K562 (cell line): ENCODE results near the gene ACTN2. TPM values are rescaled to one million over a fixed set of nuclear protein-coding genes. Genes with fewer than 3 reads are reported as not detected.

Experiments used
- CBFB ChIP-seq: sonication (generic); formaldehyde crosslinking; IDR thresholded peaks from 2 replicates; pipeline ENCODE4 v1.4.0; 2020; ENCODE audit warnings: mild to moderate bottlenecking, missing genetic modification reagents
- CREBBP ChIP-seq: IDR thresholded peaks from one replicate; pipeline ENCODE4 v1.6.1; 2012; ENCODE audit warnings: low read depth, mild to moderate bottlenecking, control low read depth, inconsistent platforms, low read length
- CTBP1 ChIP-seq: fragments of 450-650 bp; IDR thresholded peaks from 2 replicates; pipeline ENCODE4 v1.6.1; 2016; ENCODE audit warnings: borderline replicate concordance
- ETS2 ChIP-seq: IDR thresholded peaks from 2 replicates; pipeline ENCODE4 v1.6.1; 2016; ENCODE audit warnings: borderline replicate concordance, missing genetic modification characterization, mild to moderate bottlenecking, moderate library complexity, missing compliant biosample characterization; ENCODE audit not compliant: poor library complexity, severe bottlenecking
- FOXA1 ChIP-seq: fragments of 450-650 bp; IDR thresholded peaks from 2 replicates; pipeline ENCODE4 v1.6.1; 2016; ENCODE audit warnings: mild to moderate bottlenecking, borderline replicate concordance
- FOXK1 ChIP-seq: sonication (generic); formaldehyde crosslinking; IDR thresholded peaks from 2 replicates; pipeline ENCODE4 v1.8.0; 2022; ENCODE audit warnings: missing genetic modification reagents, mild to moderate bottlenecking, borderline replicate concordance
- HDAC1 ChIP-seq, 2 experiments: fragments of 450-650 bp; IDR thresholded peaks; 2 replicates each; pipeline ENCODE4 v1.6.1; 2016 to 2017; ENCODE audit warnings: inconsistent platforms in 1 of 2, mild to moderate bottlenecking in 1 of 2, moderate library complexity in 1 of 2
- JUNB ChIP-seq: fragments of 450-650 bp; formaldehyde crosslinking; conservative IDR thresholded peaks from 2 replicates; pipeline ENCODE4 v1.4.0; 2020; ENCODE audit warnings: mild to moderate bottlenecking
- MXD1 ChIP-seq: fragments of 250-450 bp; sonication (Bioruptor Pico); IDR thresholded peaks from 2 replicates; pipeline ENCODE4 v1.8.0; 2021; ENCODE audit warnings: borderline replicate concordance, mild to moderate bottlenecking, moderate library complexity; ENCODE audit not compliant: poor library complexity, severe bottlenecking
- NCOA6 ChIP-seq: fragments of 450-650 bp; IDR thresholded peaks from 2 replicates; pipeline ENCODE4 v1.6.1; 2017; ENCODE audit warnings: mild to moderate bottlenecking
- NRF1 ChIP-seq, 2 experiments: fragments of 450-650 bp; IDR thresholded peaks in 1 of 2; conservative IDR thresholded peaks in 1 of 2; 2 replicates each; pipeline ENCODE4 v1.6.1; 2014; ENCODE audit warnings: mild to moderate bottlenecking in 2 of 2
- PHB ChIP-seq: fragments of 250-450 bp; sonication (Bioruptor Pico); IDR thresholded peaks from 2 replicates; pipeline ENCODE4 v1.5.0; 2021
- PHF8 ChIP-seq: fragments of 200-600 bp; sonication (generic); IDR thresholded peaks from 2 replicates; pipeline ENCODE4 v1.6.1; 2012; ENCODE audit warnings: mixed run types, mild to moderate bottlenecking, inconsistent platforms, low read length, moderate library complexity, borderline replicate concordance
- POLR2B ChIP-seq: fragments of 450-650 bp; IDR thresholded peaks from 2 replicates; pipeline ENCODE4 v1.6.1; 2018; ENCODE audit warnings: low read depth; ENCODE audit not compliant: partially characterized antibody
- RBBP5 ChIP-seq: fragments of 200-600 bp; sonication (generic); IDR thresholded peaks from 2 replicates; pipeline ENCODE4 v1.6.1; 2012; ENCODE audit warnings: borderline replicate concordance, mild to moderate bottlenecking, low read length, control low read depth, inconsistent platforms; ENCODE audit not compliant: insufficient read depth, poor library complexity, severe bottlenecking
- RBM17 ChIP-seq: fragments of 200-400 bp; formaldehyde crosslinking; IDR thresholded peaks from 2 replicates; pipeline ENCODE4 v1.6.1; 2017; ENCODE audit warnings: low read depth, mild to moderate bottlenecking, low read length, borderline replicate concordance
- SAFB ChIP-seq: fragments of 200-400 bp; formaldehyde crosslinking; IDR thresholded peaks from 2 replicates; pipeline ENCODE4 v1.6.1; 2017; ENCODE audit warnings: low read depth, low read length, borderline replicate concordance
- UBTF ChIP-seq, 2 experiments: IDR thresholded peaks; 2 replicates each; pipeline ENCODE4 v1.6.1; 2012; ENCODE audit warnings: improper control_type of control experiment in 2 of 2, low read depth in 2 of 2, low read length in 2 of 2, borderline replicate concordance in 1 of 2
- ZNF316 ChIP-seq: fragments of 450-650 bp; IDR thresholded peaks from 2 replicates; pipeline ENCODE4 v1.6.1; 2016
- ZNF398 ChIP-seq: fragments of 250-450 bp; sonication (Bioruptor Pico); IDR thresholded peaks from 2 replicates; pipeline ENCODE4 v1.8.0; 2021; ENCODE audit warnings: moderate library complexity, mild to moderate bottlenecking, inconsistent platforms
- ZNF79 ChIP-seq: fragments of 250-450 bp; sonication (Bioruptor Pico); IDR thresholded peaks from 2 replicates; pipeline ENCODE4 v1.4.0; 2020; ENCODE audit warnings: low read depth, mild to moderate bottlenecking, moderate library complexity
- polyA plus RNA-seq, 8 experiments: library from polyadenylated mRNA; depleted of rRNA in 4 of 8; stranded (reverse) in 5 of 8; unstranded in 3 of 8; fragments of >200 nt; fragmentation: Nextera tagmentation in 2 of 8; fragmentation: Illumina TruSeq in 1 of 8; extraction: Ambion mirVana in 2 of 8; extraction: Trizol in 1 of 8; gene quantifications; 2 replicates each; pipeline versions ENCODE4 v1.2.1 to v1.2.3, GENCODE V29; 2011 to 2014; ENCODE audit warnings: inconsistent platforms in 1 of 8, missing spikeins in 1 of 8
- total RNA-seq, 7 experiments: library from RNA; depleted of rRNA in 6 of 7; stranded (reverse); fragments of >200 nt in 6 of 7; fragmentation: Illumina TruSeq in 2 of 7; extraction: Trizol in 2 of 7; gene quantifications; 2 replicates each; pipeline versions ENCODE4 v1.2.1 to v1.2.3, GENCODE V29; 2011 to 2021; ENCODE audit warnings: low replicate concordance in 1 of 7

ACTN2 gene
- total and polyA plus RNA-seq, 9 of the 15 experiments (the other 6 are each of a cell fraction or from before 2014, with no cell fraction given), result 0.18 to 0.94 (median 0.42) TPM

- TF ChIP-seq CREBBP, result no peak
- no peak for TF ChIP-seq ZNF79
- TF ChIP-seq RBBP5, result peak; percentile 61
- TF ChIP-seq ZNF316, result no peak
- no peak; the same call in 1 of the 2 replicates for TF ChIP-seq SAFB
- TF ChIP-seq PHF8, result no peak; the same call in 1 of the 2 replicates
- TF ChIP-seq ETS2, result no peak
- no peak for TF ChIP-seq ZNF398 (CRISPR knock-in tag)
- no peak for TF ChIP-seq JUNB (CRISPR knock-in tag)
- TF ChIP-seq MXD1, result no peak
- no peak for TF ChIP-seq PHB
- no peak for TF ChIP-seq RBM17
- no peak for TF ChIP-seq POLR2B
- peak; percentile 11; the same call in 1 of the 2 replicates for TF ChIP-seq CTBP1
- no peak for TF ChIP-seq FOXK1 (CRISPR knock-in tag)
- TF ChIP-seq NCOA6, result no peak
- TF ChIP-seq HDAC1 (IDR thresholded peaks at IDR 0.05), result no peak
- TF ChIP-seq NRF1 (conservative IDR thresholded peaks at IDR 0.05 in 1 of 2, IDR thresholded peaks at IDR 0.05 in 1 of 2), result peak; percentile 37 to 49; a peak in 2 of 4 replicates
- TF ChIP-seq UBTF (IDR thresholded peaks at IDR 0.05; ENCODE audit: borderline replicate concordance in 1 of 2, low read depth in 2 of 2, low read length in 2 of 2), result 0 out of 4 replicates have a peak, but pooled peaks of 1 of the 2 experiments have one; percentile 18
- TF ChIP-seq FOXA1, result no peak
- no peak for TF ChIP-seq CBFB (CRISPR knock-in tag)
These were observed 109.7 kb downstream of the ACTN2 start (continued) for GRCh38 chr1:236795757-236796667.
